ENCODE data around the gene TIMP2.

The TIMP2 gene

GRCh38 chr17:78821961-78822360, 103.2 kb downstream of the TIMP2 start:
- TF ChIP-seq MYC (IDR thresholded peaks at IDR 0.05; ENCODE audit: low read depth, low read length) (no peak), POLR2A (IDR thresholded peaks at IDR 0.05; ENCODE audit: extremely low read depth, insufficient read length) (no peak)
- TF ChIP-seq, protein P1, sequence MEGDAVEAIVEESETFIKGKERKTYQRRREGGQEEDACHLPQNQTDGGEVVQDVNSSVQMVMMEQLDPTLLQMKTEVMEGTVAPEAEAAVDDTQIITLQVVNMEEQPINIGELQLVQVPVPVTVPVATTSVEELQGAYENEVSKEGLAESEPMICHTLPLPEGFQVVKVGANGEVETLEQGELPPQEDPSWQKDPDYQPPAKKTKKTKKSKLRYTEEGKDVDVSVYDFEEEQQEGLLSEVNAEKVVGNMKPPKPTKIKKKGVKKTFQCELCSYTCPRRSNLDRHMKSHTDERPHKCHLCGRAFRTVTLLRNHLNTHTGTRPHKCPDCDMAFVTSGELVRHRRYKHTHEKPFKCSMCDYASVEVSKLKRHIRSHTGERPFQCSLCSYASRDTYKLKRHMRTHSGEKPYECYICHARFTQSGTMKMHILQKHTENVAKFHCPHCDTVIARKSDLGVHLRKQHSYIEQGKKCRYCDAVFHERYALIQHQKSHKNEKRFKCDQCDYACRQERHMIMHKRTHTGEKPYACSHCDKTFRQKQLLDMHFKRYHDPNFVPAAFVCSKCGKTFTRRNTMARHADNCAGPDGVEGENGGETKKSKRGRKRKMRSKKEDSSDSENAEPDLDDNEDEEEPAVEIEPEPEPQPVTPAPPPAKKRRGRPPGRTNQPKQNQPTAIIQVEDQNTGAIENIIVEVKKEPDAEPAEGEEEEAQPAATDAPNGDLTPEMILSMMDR (IDR thresholded peaks at IDR 0.05; ENCODE audit: low read depth, low read length), result no peak
- TF ChIP-seq, protein P2, sequence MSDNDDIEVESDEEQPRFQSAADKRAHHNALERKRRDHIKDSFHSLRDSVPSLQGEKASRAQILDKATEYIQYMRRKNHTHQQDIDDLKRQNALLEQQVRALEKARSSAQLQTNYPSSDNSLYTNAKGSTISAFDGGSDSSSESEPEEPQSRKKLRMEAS (IDR thresholded peaks at IDR 0.05; ENCODE audit: low read depth, low read length), result no peak
- no peak overlapping the region for H3K4me3 ChIP-seq (ENCODE audit: low read depth, low read length)
- DNase-seq (ENCODE audit: low read depth), result no peak

DNA sequence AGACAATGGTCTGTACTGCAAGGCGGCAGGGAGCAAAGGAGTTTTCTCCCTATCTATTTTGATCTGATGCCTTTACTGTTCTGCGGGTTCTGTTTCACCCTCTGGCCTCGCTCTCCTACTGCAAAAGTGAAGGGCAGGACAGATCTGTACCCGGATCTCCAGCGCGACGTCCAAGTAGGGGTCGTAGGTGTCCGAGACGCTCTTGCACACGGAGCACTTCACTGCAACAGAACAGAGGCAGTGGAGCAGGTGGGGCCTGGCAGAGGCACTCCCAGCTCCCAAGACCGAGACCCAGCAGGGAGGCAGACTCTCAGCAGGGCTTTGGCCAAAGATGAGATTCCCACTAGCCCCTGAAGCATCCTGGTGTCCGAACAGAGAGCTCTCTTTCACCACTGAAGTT, 104.3 kb downstream of the TIMP2 start:
- DNase-seq (ENCODE audit: low read depth), result no peak
- TF ChIP-seq, protein P2 (IDR thresholded peaks at IDR 0.05; ENCODE audit: low read depth, low read length), result no peak
- TF ChIP-seq MYC (IDR thresholded peaks at IDR 0.05; ENCODE audit: low read depth, low read length) (no peak), POLR2A (IDR thresholded peaks at IDR 0.05; ENCODE audit: extremely low read depth, insufficient read length) (no peak)
- TF ChIP-seq, protein P1 (IDR thresholded peaks at IDR 0.05; ENCODE audit: low read depth, low read length), result no peak
- no peak overlapping the region for H3K4me3 ChIP-seq (ENCODE audit: low read depth, low read length)

DNA sequence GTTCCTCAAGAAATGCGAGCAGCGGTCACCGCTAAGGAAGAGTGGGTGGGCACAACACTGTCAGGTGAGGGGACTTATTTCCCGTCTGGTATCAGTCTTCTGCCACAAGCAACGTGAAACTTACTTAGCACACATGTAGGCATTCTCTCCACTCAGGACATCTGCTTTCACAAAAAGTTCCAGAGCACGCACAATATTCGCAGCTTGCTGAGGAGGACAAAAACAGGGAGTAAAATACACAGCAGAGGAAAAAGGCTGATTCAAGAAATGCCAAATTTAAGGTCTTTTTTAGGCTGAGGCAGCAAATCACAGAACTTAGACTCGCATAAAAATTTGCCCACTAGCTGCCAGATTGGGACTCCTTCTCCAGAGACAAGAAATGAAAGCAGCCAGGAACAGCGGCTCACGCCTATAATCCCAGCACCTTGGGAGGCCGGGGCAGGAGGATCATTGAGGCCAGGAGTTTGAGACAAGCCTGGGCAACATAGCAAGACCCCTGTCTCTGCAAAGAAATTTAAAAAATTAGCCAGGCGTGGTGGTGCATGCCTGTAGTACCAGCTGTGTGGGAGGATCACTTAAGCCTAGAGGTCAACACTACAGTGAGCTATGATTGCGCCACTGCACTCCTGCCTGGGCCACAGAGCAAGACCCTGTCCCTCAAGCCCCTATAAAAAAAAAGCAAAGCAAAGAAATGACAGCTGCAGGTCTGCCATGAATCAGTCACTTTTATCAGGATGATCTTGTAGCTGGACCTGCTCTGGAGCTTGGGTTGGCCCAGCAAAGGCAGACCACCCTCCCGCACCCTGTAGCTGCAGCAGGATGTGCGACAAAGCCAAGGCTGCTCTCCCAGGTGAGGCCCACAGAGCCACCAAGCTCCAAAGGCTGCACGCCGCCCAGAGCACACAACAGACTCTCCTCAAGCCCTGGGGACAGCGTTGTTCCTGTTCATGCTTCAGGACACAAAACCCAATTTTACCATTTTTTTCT, 105.1 kb downstream of the TIMP2 start:
- H3K4me3 ChIP-seq (ENCODE audit: low read depth, low read length), result no peak overlapping the region
- no peak for TF ChIP-seq MYC (IDR thresholded peaks at IDR 0.05; ENCODE audit: low read depth, low read length)
- TF ChIP-seq POLR2A (IDR thresholded peaks at IDR 0.05; ENCODE audit: extremely low read depth, insufficient read length), result no peak
- TF ChIP-seq, protein P1 (IDR thresholded peaks at IDR 0.05; ENCODE audit: low read depth, low read length), result no peak
- TF ChIP-seq, protein P2 (IDR thresholded peaks at IDR 0.05; ENCODE audit: low read depth, low read length), result no peak

GRCh38 chr17:78819402-78819801, 105.8 kb downstream of the TIMP2 start:
- H3K4me3 ChIP-seq (ENCODE audit: low read depth, low read length), result no peak overlapping the region
- TF ChIP-seq, protein P2 (IDR thresholded peaks at IDR 0.05; ENCODE audit: low read depth, low read length), result no peak
- TF ChIP-seq POLR2A (IDR thresholded peaks at IDR 0.05; ENCODE audit: extremely low read depth, insufficient read length) (no peak), MYC (IDR thresholded peaks at IDR 0.05; ENCODE audit: low read depth, low read length) (no peak)
- TF ChIP-seq, protein P1 (IDR thresholded peaks at IDR 0.05; ENCODE audit: low read depth, low read length), result no peak

More for the DNA sequence above, 105.1 kb downstream of the TIMP2 start:
- DNase-seq (ENCODE audit: low read depth), result peak; percentile 21

GRCh38 chr17:78818932-78819331, 106.3 kb downstream of the TIMP2 start:
- no peak for DNase-seq (ENCODE audit: low read depth)
- TF ChIP-seq, protein P2 (IDR thresholded peaks at IDR 0.05; ENCODE audit: low read depth, low read length), result no peak
- TF ChIP-seq, protein P1 (IDR thresholded peaks at IDR 0.05; ENCODE audit: low read depth, low read length), result no peak
- TF ChIP-seq MYC (IDR thresholded peaks at IDR 0.05; ENCODE audit: low read depth, low read length), result no peak
- no peak for TF ChIP-seq POLR2A (IDR thresholded peaks at IDR 0.05; ENCODE audit: extremely low read depth, insufficient read length)
- H3K4me3 ChIP-seq (ENCODE audit: low read depth, low read length), result no peak overlapping the region

More at GRCh38 chr17:78819402-78819801, 105.8 kb downstream of the TIMP2 start:
- no peak for DNase-seq (ENCODE audit: low read depth)
